ENCODE results near the gene UGT1A8.

DNA sequence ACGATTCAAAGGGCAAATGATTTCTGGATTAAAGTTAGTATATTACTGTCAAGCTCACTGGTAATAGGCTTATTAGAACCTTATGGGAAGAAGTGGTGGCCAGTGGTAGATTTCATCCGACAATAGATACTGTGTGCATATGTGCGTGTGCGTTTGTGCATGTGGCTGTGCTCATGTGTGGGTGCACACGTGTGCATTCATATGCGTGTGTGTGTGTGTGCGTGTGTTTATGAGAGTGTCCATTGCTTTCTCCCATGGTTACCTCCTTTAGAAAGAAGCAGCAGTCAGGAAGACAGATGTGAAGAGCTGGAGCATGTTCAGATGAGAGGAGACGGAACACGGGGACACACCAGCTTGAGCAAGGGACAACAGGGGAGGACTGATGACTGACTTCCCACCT, 151.8 kb downstream of the UGT1A8 start:
- TF ChIP-seq, protein P1, sequence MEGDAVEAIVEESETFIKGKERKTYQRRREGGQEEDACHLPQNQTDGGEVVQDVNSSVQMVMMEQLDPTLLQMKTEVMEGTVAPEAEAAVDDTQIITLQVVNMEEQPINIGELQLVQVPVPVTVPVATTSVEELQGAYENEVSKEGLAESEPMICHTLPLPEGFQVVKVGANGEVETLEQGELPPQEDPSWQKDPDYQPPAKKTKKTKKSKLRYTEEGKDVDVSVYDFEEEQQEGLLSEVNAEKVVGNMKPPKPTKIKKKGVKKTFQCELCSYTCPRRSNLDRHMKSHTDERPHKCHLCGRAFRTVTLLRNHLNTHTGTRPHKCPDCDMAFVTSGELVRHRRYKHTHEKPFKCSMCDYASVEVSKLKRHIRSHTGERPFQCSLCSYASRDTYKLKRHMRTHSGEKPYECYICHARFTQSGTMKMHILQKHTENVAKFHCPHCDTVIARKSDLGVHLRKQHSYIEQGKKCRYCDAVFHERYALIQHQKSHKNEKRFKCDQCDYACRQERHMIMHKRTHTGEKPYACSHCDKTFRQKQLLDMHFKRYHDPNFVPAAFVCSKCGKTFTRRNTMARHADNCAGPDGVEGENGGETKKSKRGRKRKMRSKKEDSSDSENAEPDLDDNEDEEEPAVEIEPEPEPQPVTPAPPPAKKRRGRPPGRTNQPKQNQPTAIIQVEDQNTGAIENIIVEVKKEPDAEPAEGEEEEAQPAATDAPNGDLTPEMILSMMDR (IDR thresholded peaks at IDR 0.05; ENCODE audit: low read length) = no peak
- no peak for TF ChIP-seq EZH2 (IDR thresholded peaks at IDR 0.05; ENCODE audit: borderline replicate concordance, low read length)
